Chondrocyte (in vitro differentiated cells): ENCODE results near the gene RELL1. TPM values are rescaled to one million over a fixed set of nuclear protein-coding genes. Genes with fewer than 3 reads are reported as not detected.

Experiments
- DNase-seq: peaks from one replicate; pipeline ENCODE4 v3.0.0; 2021; ENCODE audit warnings: mixed read lengths, low spot score
- H3K27ac Mint-ChIP-seq: one replicate; pipeline ENCODE4 v1.8.0; 2021; ENCODE audit warnings: mild to moderate bottlenecking, moderate library complexity, mixed read lengths; ENCODE audit not compliant: unreplicated experiment
- H3K27me3 Mint-ChIP-seq: 2 replicates; pipeline ENCODE4 v1.8.0; 2021; ENCODE audit warnings: low read depth, mixed read lengths
- H3K36me3 Mint-ChIP-seq: 2 replicates; pipeline ENCODE4 v1.8.0; 2021; ENCODE audit warnings: low read depth, mixed read lengths
- H3K4me1 Mint-ChIP-seq: 2 replicates; pipeline ENCODE4 v1.8.0; 2021; ENCODE audit warnings: low read depth, mild to moderate bottlenecking, mixed read lengths
- H3K4me3 Mint-ChIP-seq: one replicate; pipeline ENCODE4 v1.8.0; 2021; ENCODE audit warnings: mild to moderate bottlenecking, moderate library complexity, mixed read lengths; ENCODE audit not compliant: unreplicated experiment
- H3K9me3 Mint-ChIP-seq: 2 replicates; pipeline ENCODE4 v1.8.0; 2021; ENCODE audit warnings: low read depth, mixed read lengths
- total RNA-seq: library from RNA; stranded (reverse); gene quantifications from 3 replicates; pipeline ENCODE4 v1.2.1, GENCODE V29; 2021
- TF ChIP-seq, protein P1 (sequence below): fragments of 200-600 bp; sonication (generic); IDR thresholded peaks from 2 replicates; pipeline ENCODE4 v1.5.0; 2021; ENCODE audit warnings: antibody characterized with exemption, mild to moderate bottlenecking, moderate library complexity

Gene RELL1
- total RNA-seq, 1 donor from 2014 or later, result 22.8 TPM

DNA sequence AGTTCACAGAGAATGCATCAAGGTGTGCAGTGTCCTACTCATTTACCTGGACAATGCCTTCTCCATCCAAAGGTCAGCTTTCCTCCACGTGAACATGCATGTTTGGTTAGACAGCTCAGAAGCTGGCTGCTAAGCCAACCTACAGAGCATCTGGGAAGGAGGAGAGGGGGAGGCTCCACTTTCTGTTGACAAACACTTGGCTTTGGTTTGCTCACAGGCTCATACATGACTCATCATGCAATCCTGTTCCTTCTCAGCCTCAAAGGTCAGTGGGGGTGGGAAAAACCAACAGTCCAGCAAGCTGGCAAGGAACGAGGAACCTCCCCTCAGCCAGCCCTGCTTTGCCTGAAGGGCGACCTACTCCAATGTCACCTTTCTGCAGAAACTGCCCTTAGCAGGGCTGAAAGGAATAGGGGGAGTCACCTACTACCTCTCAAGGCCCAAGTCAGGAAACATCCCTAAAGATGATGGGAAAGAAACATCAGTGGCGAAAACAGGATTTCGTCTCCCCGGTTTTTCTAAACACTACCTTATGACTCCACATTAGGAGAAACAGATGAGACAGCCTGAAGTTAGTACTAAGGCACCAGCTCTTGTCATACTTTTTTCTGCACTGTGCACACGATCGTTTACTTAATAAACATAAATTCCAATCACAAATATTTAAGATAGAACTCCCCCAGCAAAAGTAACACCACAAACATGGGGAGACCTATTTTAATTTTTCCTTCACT lies 37.9 kb downstream of the RELL1 start:
- no peak overlapping the region for H3K4me3 Mint-ChIP-seq
- DNase-seq, result no peak
- peaks cover 9% of the 10 kb centered on the region for H3K4me1 Mint-ChIP-seq
- TF ChIP-seq, protein P1, sequence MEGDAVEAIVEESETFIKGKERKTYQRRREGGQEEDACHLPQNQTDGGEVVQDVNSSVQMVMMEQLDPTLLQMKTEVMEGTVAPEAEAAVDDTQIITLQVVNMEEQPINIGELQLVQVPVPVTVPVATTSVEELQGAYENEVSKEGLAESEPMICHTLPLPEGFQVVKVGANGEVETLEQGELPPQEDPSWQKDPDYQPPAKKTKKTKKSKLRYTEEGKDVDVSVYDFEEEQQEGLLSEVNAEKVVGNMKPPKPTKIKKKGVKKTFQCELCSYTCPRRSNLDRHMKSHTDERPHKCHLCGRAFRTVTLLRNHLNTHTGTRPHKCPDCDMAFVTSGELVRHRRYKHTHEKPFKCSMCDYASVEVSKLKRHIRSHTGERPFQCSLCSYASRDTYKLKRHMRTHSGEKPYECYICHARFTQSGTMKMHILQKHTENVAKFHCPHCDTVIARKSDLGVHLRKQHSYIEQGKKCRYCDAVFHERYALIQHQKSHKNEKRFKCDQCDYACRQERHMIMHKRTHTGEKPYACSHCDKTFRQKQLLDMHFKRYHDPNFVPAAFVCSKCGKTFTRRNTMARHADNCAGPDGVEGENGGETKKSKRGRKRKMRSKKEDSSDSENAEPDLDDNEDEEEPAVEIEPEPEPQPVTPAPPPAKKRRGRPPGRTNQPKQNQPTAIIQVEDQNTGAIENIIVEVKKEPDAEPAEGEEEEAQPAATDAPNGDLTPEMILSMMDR, result no peak
- no peaks in the 10 kb centered on the region for H3K9me3 Mint-ChIP-seq
- no peak overlapping the region for H3K27ac Mint-ChIP-seq
- no peaks in the 10 kb centered on the region for H3K27me3 Mint-ChIP-seq
- H3K36me3 Mint-ChIP-seq, result peaks cover 4% of the 10 kb centered on the region

DNA sequence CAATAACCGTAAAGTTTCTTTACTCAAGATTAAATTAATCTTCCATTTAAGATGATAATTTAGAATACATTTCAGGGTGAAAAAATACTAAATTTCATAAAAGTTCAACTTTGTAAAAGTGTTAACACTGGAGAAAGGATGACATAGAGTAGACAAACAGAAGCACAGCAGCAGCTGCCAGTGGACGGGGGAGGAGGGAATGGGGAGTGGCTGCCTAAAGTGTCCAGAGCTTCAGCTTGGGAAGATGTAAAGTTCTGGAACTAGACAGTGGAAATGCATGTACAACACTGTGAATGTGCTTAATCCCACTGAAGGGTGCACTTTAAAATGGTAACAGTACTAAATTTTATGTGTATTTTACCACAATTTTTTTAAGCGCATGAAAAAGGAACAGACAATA lies 39.9 kb downstream of the RELL1 start:
- no peak overlapping the region for H3K4me3 Mint-ChIP-seq
- H3K36me3 Mint-ChIP-seq, result peaks cover 4% of the 10 kb centered on the region
- no peaks in the 10 kb centered on the region for H3K27me3 Mint-ChIP-seq
- TF ChIP-seq, protein P1, result no peak
- H3K4me1 Mint-ChIP-seq, result peaks cover 9% of the 10 kb centered on the region
- H3K27ac Mint-ChIP-seq, result no peak overlapping the region
- no peaks in the 10 kb centered on the region for H3K9me3 Mint-ChIP-seq
- no peak for DNase-seq

DNA sequence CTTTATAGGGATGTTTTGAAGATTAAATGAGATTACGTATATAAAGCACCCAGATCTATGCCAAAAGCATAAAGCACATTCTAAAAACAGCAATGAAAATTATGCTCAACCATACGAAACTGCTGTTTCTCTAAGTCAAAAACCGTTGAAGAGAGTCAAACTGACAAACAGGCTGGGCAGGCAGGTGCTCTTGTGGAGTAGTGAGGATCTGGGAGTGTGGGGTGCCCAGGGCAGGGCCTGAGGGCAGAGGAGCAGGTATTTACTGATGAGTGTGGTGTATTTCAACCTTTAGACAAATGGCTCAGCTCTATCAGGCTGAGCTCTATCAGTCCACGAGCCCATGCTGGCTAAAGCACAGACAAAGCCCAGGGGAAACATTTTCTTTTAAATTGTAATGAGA lies 40.4 kb downstream of the RELL1 start:
- Mint-ChIP-seq H3K4me3 (no peak overlapping the region), H3K27ac (no peak overlapping the region), H3K9me3 (no peaks in the 10 kb centered on the region), H3K36me3 (peaks cover 4% of the 10 kb centered on the region), H3K27me3 (no peaks in the 10 kb centered on the region), H3K4me1 (peaks cover 9% of the 10 kb centered on the region)
- TF ChIP-seq, protein P1, result no peak
- no peak for DNase-seq

DNA sequence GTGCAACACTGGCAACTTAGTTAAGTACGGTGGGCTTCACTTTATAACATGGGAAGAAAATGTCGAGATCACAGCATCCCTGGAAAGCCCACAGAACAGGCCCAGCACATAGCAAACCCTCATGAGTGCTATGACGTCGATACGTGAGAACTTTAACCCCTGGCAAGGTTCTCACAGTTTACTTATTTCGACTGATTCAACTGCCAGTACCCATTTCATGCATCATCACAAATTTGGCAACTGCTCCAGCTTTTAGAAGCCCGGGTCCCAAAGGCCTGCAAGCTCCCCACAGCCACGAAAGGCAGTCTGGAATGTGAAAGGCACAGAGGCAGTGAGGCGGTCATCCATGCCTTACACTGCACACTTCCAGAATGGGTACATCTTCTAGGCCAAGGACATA lies 41.2 kb downstream of the RELL1 start:
- H3K27ac Mint-ChIP-seq, result no peak overlapping the region
- H3K27me3 Mint-ChIP-seq, result no peaks in the 10 kb centered on the region
- no peaks in the 10 kb centered on the region for H3K9me3 Mint-ChIP-seq
- no peak for DNase-seq
- no peak overlapping the region for H3K4me3 Mint-ChIP-seq
- peaks cover 4% of the 10 kb centered on the region for H3K36me3 Mint-ChIP-seq
- TF ChIP-seq, protein P1, result no peak
- peaks cover 9% of the 10 kb centered on the region for H3K4me1 Mint-ChIP-seq

DNA sequence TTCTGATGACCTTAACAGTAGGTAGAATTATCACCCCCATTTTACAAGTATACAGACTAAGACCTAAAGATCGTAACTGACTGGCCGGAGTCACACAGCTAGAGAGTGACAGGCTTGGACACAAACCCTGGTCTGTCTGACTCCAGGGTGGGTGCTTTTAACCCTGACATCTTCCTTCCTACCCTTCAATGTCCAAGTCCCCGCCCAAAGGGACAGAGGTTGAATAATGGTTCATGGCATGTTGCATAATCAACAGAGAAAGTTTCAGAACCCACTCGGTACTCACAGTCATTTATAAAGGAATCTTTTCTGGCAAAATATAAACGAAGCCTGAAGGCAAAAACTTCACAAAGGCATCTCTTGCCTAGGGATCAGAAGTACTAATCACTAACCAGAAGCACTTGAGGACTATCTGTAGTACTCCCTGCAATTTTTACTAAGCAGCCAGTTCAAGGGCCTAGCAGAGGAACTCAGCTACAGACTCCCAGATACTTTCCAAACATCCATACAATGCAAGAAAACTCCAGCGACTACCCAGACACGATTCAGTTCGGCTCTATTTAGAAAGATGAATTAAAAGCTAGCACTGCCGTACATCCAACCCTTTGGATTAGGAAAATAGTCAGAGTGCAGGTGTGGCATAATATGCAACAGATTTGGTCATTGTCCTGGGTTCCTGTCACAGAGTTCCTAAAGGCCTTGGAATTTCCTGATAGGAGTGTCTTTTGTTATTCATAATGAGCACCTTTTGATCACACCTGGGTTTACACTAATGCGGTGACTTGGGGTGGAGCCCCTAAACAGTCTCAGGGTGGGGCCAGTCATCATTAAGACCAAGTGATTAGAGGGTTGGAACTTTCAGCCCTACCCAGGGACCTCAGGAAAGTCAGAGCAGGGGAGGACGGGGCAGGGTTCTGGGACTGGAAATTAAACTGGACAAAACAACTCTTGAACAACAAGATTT lies 44.0 kb downstream of the RELL1 start:
- no peaks in the 10 kb centered on the region for H3K27me3 Mint-ChIP-seq
- DNase-seq, result no peak
- TF ChIP-seq, protein P1, result no peak
- H3K4me1 Mint-ChIP-seq, result no peaks in the 10 kb centered on the region
- no peak overlapping the region for H3K4me3 Mint-ChIP-seq
- H3K9me3 Mint-ChIP-seq, result no peaks in the 10 kb centered on the region
- H3K36me3 Mint-ChIP-seq, result peaks cover 7% of the 10 kb centered on the region
- no peak overlapping the region for H3K27ac Mint-ChIP-seq
